B cell (primary cell): ENCODE data around the gene WFDC2.

Experiments
- EZH2 ChIP-seq: IDR thresholded peaks from 2 replicates; pipeline ENCODE4 v1.6.1; 2012; ENCODE audit warnings: borderline replicate concordance, low read depth, mild to moderate bottlenecking, moderate library complexity, low read length; ENCODE audit not compliant: insufficient read depth, poor library complexity, severe bottlenecking
- TF ChIP-seq, protein P1 (sequence below): fragments of 200-600 bp; IDR thresholded peaks from one replicate; pipeline ENCODE4 v1.8.0; 2022; ENCODE audit warnings: antibody characterized with exemption, mild to moderate bottlenecking

DNA sequence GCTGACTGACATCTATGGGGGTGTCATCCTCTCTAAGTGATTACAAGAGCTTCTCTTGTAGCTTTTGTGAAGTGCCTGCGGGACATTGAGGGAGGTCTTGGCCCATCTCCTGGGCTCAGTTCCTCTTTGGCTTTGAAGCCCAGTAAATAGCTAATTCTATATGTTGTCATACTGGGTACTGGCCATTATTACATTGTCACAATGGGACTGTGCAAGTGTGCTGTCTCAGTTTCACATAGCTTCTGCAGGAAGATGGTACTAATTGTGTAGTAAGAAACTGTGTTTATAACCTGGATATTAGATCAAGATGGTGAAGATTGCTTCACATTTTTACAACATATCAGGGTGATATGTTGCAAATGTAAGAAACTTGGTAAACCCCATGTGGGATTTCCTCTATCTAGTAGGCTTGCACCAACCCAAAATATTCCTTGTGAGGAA is 26.0 kb downstream of the WFDC2 start:
- TF ChIP-seq, protein P1, sequence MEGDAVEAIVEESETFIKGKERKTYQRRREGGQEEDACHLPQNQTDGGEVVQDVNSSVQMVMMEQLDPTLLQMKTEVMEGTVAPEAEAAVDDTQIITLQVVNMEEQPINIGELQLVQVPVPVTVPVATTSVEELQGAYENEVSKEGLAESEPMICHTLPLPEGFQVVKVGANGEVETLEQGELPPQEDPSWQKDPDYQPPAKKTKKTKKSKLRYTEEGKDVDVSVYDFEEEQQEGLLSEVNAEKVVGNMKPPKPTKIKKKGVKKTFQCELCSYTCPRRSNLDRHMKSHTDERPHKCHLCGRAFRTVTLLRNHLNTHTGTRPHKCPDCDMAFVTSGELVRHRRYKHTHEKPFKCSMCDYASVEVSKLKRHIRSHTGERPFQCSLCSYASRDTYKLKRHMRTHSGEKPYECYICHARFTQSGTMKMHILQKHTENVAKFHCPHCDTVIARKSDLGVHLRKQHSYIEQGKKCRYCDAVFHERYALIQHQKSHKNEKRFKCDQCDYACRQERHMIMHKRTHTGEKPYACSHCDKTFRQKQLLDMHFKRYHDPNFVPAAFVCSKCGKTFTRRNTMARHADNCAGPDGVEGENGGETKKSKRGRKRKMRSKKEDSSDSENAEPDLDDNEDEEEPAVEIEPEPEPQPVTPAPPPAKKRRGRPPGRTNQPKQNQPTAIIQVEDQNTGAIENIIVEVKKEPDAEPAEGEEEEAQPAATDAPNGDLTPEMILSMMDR: no peak
- no peak for TF ChIP-seq EZH2
